WTC11 (cell line): ENCODE measurements around the gene CLMP. TPM values are rescaled to one million over a fixed set of nuclear protein-coding genes. Genes with fewer than 3 reads are reported as not detected.

Experiments
- ATAC-seq: fragments of 200-7000 bp; cut with Tn5 transposase; 2 replicates; pipeline ENCODE4 v1.10.0; 2021; ENCODE audit warnings: mild to moderate bottlenecking, moderate library complexity
- CTCF ChIA-PET: fragments of 300-600 bp; sonication (Branson Sonifier 250); formaldehyde crosslinking; loops from one replicate; lab custom pipeline; 2021; ENCODE audit warnings: antibody characterized with exemption; lab: Charles Lee
- POLR2A ChIA-PET: fragments of 350-600 bp; sonication (Branson Sonifier 250); formaldehyde crosslinking; loops from one replicate; lab custom pipeline; 2021; ENCODE audit warnings: antibody characterized with exemption; lab: Charles Lee
- DNase-seq: peaks from one replicate; pipeline ENCODE4 v3.0.0; 2021; ENCODE audit warnings: low spot score
- H3K27ac Mint-ChIP-seq: 2 replicates; pipeline ENCODE4 v1.8.0; 2021; ENCODE audit warnings: mixed read lengths
- H3K27me3 Mint-ChIP-seq: 2 replicates; pipeline ENCODE4 v1.8.0; 2021; ENCODE audit warnings: low read depth, mild to moderate bottlenecking, moderate library complexity, mixed read lengths
- H3K36me3 Mint-ChIP-seq: 2 replicates; pipeline ENCODE4 v1.8.0; 2021; ENCODE audit warnings: mixed read lengths
- H3K4me1 Mint-ChIP-seq: 2 replicates; pipeline ENCODE4 v1.8.0; 2022; ENCODE audit warnings: mixed read lengths
- H3K4me3 Mint-ChIP-seq: 2 replicates; pipeline ENCODE4 v1.8.0; 2021; ENCODE audit warnings: mild to moderate bottlenecking, moderate library complexity, mixed read lengths
- H3K9me3 Mint-ChIP-seq: 2 replicates; pipeline ENCODE4 v1.8.0; 2021; ENCODE audit warnings: mixed read lengths
- ARID4B ChIP-seq: sonication (generic); formaldehyde crosslinking; IDR thresholded peaks from 2 replicates; pipeline ENCODE4 v1.8.0; 2023; ENCODE audit warnings: missing genetic modification reagents, mild to moderate bottlenecking, borderline replicate concordance
- ATF1 ChIP-seq: sonication (generic); formaldehyde crosslinking; IDR thresholded peaks from 2 replicates; pipeline ENCODE4 v1.8.1; 2023; ENCODE audit warnings: mild to moderate bottlenecking, moderate library complexity, missing genetic modification reagents
- CREB1 ChIP-seq: sonication (generic); formaldehyde crosslinking; IDR thresholded peaks from 2 replicates; pipeline ENCODE4 v1.8.0; 2023; ENCODE audit warnings: mild to moderate bottlenecking, missing genetic modification reagents
- CREM ChIP-seq: sonication (generic); formaldehyde crosslinking; IDR thresholded peaks from 2 replicates; pipeline ENCODE4 v1.8.1; 2022; ENCODE audit warnings: mild to moderate bottlenecking, missing genetic modification reagents, moderate library complexity
- CTCF ChIP-seq: fragments of 200-600 bp; IDR thresholded peaks from 2 replicates; pipeline ENCODE4 v1.8.0; 2022; ENCODE audit warnings: antibody characterized with exemption
- ESRRA ChIP-seq: sonication (generic); formaldehyde crosslinking; IDR thresholded peaks from 2 replicates; pipeline ENCODE4 v1.8.1; 2022; ENCODE audit warnings: mild to moderate bottlenecking, missing genetic modification reagents, borderline replicate concordance
- FOXK1 ChIP-seq: sonication (generic); formaldehyde crosslinking; IDR thresholded peaks from 2 replicates; pipeline ENCODE4 v1.8.0; 2022; ENCODE audit warnings: mild to moderate bottlenecking, moderate library complexity, missing genetic modification reagents
- IRF2 ChIP-seq: sonication (generic); formaldehyde crosslinking; IDR thresholded peaks from 2 replicates; pipeline ENCODE4 v1.8.0; 2022; ENCODE audit warnings: low read depth, missing genetic modification reagents, borderline replicate concordance
- JAZF1 ChIP-seq: fragments of 250-450 bp; sonication (Bioruptor Pico); IDR thresholded peaks from 2 replicates; pipeline ENCODE4 v1.9.0; 2021; ENCODE audit warnings: moderate library complexity, mild to moderate bottlenecking, inconsistent platforms
- KAT7 ChIP-seq: sonication (generic); formaldehyde crosslinking; IDR thresholded peaks from 2 replicates; pipeline ENCODE4 v1.8.1; 2023; ENCODE audit warnings: missing genetic modification reagents, mild to moderate bottlenecking, borderline replicate concordance
- MLX ChIP-seq: sonication (generic); formaldehyde crosslinking; IDR thresholded peaks from 2 replicates; pipeline ENCODE4 v1.8.1; 2023; ENCODE audit warnings: mild to moderate bottlenecking, missing genetic modification reagents, moderate library complexity
- PRRX2 ChIP-seq: fragments of 250-450 bp; sonication (Bioruptor Pico); IDR thresholded peaks from 2 replicates; pipeline ENCODE4 v1.8.0; 2021; ENCODE audit warnings: mild to moderate bottlenecking
- SOX15 ChIP-seq: fragments of 250-450 bp; sonication (Bioruptor Pico); IDR thresholded peaks from 2 replicates; pipeline ENCODE4 v1.9.0; 2021; ENCODE audit warnings: mild to moderate bottlenecking
- STAT6 ChIP-seq: sonication (generic); formaldehyde crosslinking; conservative IDR thresholded peaks from 2 replicates; pipeline ENCODE4 v1.8.1; 2023; ENCODE audit warnings: mild to moderate bottlenecking, low read depth, missing genetic modification reagents, moderate library complexity
- TCF7 ChIP-seq: sonication (generic); formaldehyde crosslinking; IDR thresholded peaks from 2 replicates; pipeline ENCODE4 v1.8.0; 2022; ENCODE audit warnings: mild to moderate bottlenecking, low read depth, missing genetic modification reagents, moderate library complexity
- TP53 ChIP-seq: sonication (generic); formaldehyde crosslinking; IDR thresholded peaks from 2 replicates; pipeline ENCODE4 v1.8.1; 2023; ENCODE audit warnings: mild to moderate bottlenecking, missing genetic modification reagents
- ZBTB43 ChIP-seq: sonication (generic); formaldehyde crosslinking; IDR thresholded peaks from 2 replicates; pipeline ENCODE4 v1.8.1; 2023; ENCODE audit warnings: mild to moderate bottlenecking, missing genetic modification reagents
- ZNF121 ChIP-seq: sonication (generic); formaldehyde crosslinking; IDR thresholded peaks from 2 replicates; pipeline ENCODE4 v1.8.0; 2023; ENCODE audit warnings: missing genetic modification reagents
- ZNF219 ChIP-seq: sonication (generic); formaldehyde crosslinking; IDR thresholded peaks from 2 replicates; pipeline ENCODE4 v1.8.0; 2023; ENCODE audit warnings: missing genetic modification reagents, mild to moderate bottlenecking, borderline replicate concordance
- ZNF281 ChIP-seq: sonication (generic); formaldehyde crosslinking; IDR thresholded peaks from 2 replicates; pipeline ENCODE4 v1.8.0; 2023; ENCODE audit warnings: mild to moderate bottlenecking, missing genetic modification reagents
- total RNA-seq: library from RNA; stranded (reverse); gene quantifications from 3 replicates; pipeline ENCODE4 v1.2.3, GENCODE V29; 2021

Gene CLMP
- total RNA-seq, 1 experiment from 2014 or later = 20.0 TPM

- no peak for ATAC-seq
- peaks cover 50% of the 10 kb centered on the region for H3K4me1 Mint-ChIP-seq
- H3K27me3 Mint-ChIP-seq = peaks cover 5% of the 10 kb centered on the region
- POLR2A ChIA-PET = interaction anchor here (0.8 to 1.0 kb wide), 2 partner anchors 10 to 16 kb away, joined by 3 read pairs; no protein-coding TSS in a partner anchor
- no peak for DNase-seq
- TF ChIP-seq ARID4B (CRISPR knock-in tag) (no peak), CREM (CRISPR knock-in tag) (no peak), SOX15 (no peak), KAT7 (no peak), ZNF121 (CRISPR knock-in tag) (no peak), FOXK1 (CRISPR knock-in tag) (no peak), ATF1 (CRISPR knock-in tag) (no peak), PRRX2 (CRISPR knock-in tag) (no peak), TP53 (no peak), STAT6 (CRISPR knock-in tag) (no peak), MLX (no peak), CREB1 (CRISPR knock-in tag) (no peak), ESRRA (CRISPR knock-in tag) (no peak)
- no peaks in the 10 kb centered on the region for H3K36me3 Mint-ChIP-seq
- no peak overlapping the region for H3K4me3 Mint-ChIP-seq
- H3K9me3 Mint-ChIP-seq = peaks cover 5% of the 10 kb centered on the region; the same call in 1 of the 2 replicates
- CTCF ChIA-PET = interaction anchor here (1.1 to 2.1 kb wide), 5 partner anchors 9 to 49 kb away, joined by 3 to 8 read pairs (median 5); no protein-coding TSS in a partner anchor
- no peak overlapping the region for H3K27ac Mint-ChIP-seq
Measured at GRCh38 chr11:123212406-123212805, 17.4 kb upstream of the CLMP start.

- no peak for ATAC-seq
- Mint-ChIP-seq H3K36me3 (no peaks in the 10 kb centered on the region), H3K4me1 (peaks cover 54% of the 10 kb centered on the region), H3K4me3 (no peak overlapping the region), H3K9me3 (peaks cover 5% of the 10 kb centered on the region; the same call in 1 of the 2 replicates), H3K27me3 (peaks cover 5% of the 10 kb centered on the region), H3K27ac (no peak overlapping the region)
- ChIA-PET POLR2A (interaction anchor here (0.8 to 1.0 kb wide), 2 partner anchors 9 to 15 kb away, joined by 3 read pairs; no protein-coding TSS in a partner anchor), CTCF (interaction anchor here (1.1 to 2.1 kb wide), 5 partner anchors 9 to 49 kb away, joined by 3 to 8 read pairs (median 5); no protein-coding TSS in a partner anchor)
- TF ChIP-seq ZBTB43 = no peak
- no peak for TF ChIP-seq ZNF219
- no peak for TF ChIP-seq JAZF1
- TF ChIP-seq ZNF281 = no peak
- no peak for TF ChIP-seq CTCF
- TF ChIP-seq IRF2 (CRISPR knock-in tag) = no peak
- TF ChIP-seq PRRX2 (CRISPR knock-in tag) = no peak
- TF ChIP-seq TCF7 = no peak
- DNase-seq = no peak
Measured at GRCh38 chr11:123211981-123212380, 16.9 kb upstream of the CLMP start.
